Activated B cell treated with CpG ODN at 0.5 μM for 24 hours (primary cell): ENCODE data around the gene TRABD. TPM values are rescaled to one million over a fixed set of nuclear protein-coding genes. Genes with fewer than 3 reads are reported as not detected.

ENCODE experiments used
- ATAC-seq: fragments of 200-7000 bp; cut with Tn5 transposase; one replicate; pipeline ENCODE4 v1.10.0; 2021; ENCODE audit warnings: low read depth, mild to moderate bottlenecking, moderate library complexity
- CTCF ChIA-PET: fragments of 350-600 bp; sonication (Branson Sonifier 250); formaldehyde crosslinking; loops from one replicate; lab custom pipeline; 2021; ENCODE audit warnings: antibody characterized with exemption; lab: Charles Lee
- POLR2A ChIA-PET: fragments of 350-600 bp; sonication (Branson Sonifier 250); formaldehyde crosslinking; loops from one replicate; lab custom pipeline; 2021; ENCODE audit warnings: antibody characterized with exemption; lab: Charles Lee
- DNase-seq: peaks from one replicate; pipeline ENCODE4 v3.0.0; 2022
- H3K27ac Mint-ChIP-seq: one replicate; pipeline ENCODE4 v1.8.0; 2020; ENCODE audit warnings: mixed read lengths
- H3K27me3 Mint-ChIP-seq: one replicate; pipeline ENCODE4 v1.8.0; 2021; ENCODE audit warnings: mixed read lengths
- H3K36me3 Mint-ChIP-seq: one replicate; pipeline ENCODE4 v1.8.0; 2021; ENCODE audit warnings: low read depth, mixed read lengths
- H3K4me1 Mint-ChIP-seq: one replicate; pipeline ENCODE4 v1.8.0; 2021; ENCODE audit warnings: mixed read lengths
- H3K4me3 Mint-ChIP-seq: one replicate; pipeline ENCODE4 v1.8.0; 2020; ENCODE audit warnings: mild to moderate bottlenecking, mixed read lengths
- H3K9me3 Mint-ChIP-seq: one replicate; pipeline ENCODE4 v1.8.0; 2020; ENCODE audit warnings: mixed read lengths
- intact Hi-C: fragments of 100-400 bp; cut with micrococcal nuclease; formaldehyde crosslinking; loops from one replicate; pipeline ENCODE4 v1.15.1; 2024
- total RNA-seq: library from RNA; stranded (reverse); gene quantifications from 2 replicates; pipeline ENCODE4 v1.2.3, GENCODE V29; 2022
- TF ChIP-seq, protein P1 (sequence below): fragments of 200-600 bp; IDR thresholded peaks from one replicate; pipeline ENCODE4 v1.8.0; 2022; ENCODE audit warnings: antibody characterized with exemption, mild to moderate bottlenecking

TRABD gene
- total RNA-seq, 1 donor from 2014 or later, result 86.4 TPM

DNA sequence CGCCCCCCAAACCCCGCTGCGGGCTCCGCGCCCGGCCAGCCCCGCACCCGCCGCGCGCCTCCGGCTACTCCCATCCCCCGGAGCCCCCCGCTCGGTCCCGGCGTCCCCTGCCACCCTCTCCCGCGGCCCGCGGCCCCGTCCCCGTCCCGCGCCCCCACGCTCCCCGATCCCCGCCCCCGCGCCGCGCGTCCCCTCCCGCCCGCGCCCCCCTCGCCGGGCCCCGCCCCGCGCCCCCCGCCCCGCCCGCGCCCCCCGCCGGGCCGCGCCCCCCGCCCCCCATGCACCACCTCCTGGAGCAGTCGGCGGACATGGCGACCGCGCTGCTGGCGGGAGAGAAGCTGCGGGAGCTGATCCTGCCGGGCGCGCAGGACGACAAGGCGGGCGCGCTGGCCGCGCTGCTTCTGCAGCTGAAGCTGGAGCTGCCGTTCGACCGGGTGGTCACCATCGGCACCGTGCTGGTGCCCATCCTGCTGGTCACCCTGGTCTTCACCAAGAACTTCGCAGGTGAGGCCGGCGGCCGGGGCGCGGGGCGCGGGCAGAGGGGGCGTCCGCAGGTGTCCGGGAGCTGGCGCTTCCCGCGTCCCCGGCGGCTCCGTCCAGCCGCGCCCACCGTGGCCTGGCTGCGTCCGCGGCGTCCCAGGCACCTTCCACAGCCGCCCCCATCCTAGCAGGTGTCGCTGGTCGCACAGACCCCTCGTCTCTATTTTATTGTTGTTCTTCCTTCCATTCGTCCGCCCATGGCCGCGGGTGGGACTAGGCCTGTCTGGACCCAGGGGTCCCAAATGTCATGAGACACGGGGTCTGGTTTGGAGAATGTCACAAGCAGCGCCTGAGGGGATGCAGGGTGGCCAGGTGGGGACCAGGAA is 15.0 kb upstream of the TRABD start, which contains the start of gene PANX2:
TSS of gene PANX2 (plus strand) at position 279 of the 866 bp plus-strand sequence. CDS start at position 279, 0 bp downstream.
- Mint-ChIP-seq H3K27ac (no peak within 1 kb of the TSS), H3K27me3 (peaks cover 23% of the 10 kb centered on the region), H3K4me1 (peaks cover 27% of the 10 kb centered on the region), H3K9me3 (no peaks in the 10 kb centered on the region), H3K36me3 (no peaks in the 10 kb centered on the region), H3K4me3 (peak within 1 kb of the TSS; percentile 64)
- ATAC-seq (no peak), DNase-seq (no peak)
- ChIA-PET POLR2A (interaction anchor here (0.7 to 6.6 kb wide), 2 partner anchors 21 to 33 kb away, joined by 3 to 80 read pairs; no protein-coding TSS in a partner anchor), CTCF (interaction anchor here (1.1 kb wide), 1 partner anchor 20 kb away, joined by 3 read pairs; no protein-coding TSS in a partner anchor)
- TF ChIP-seq, protein P1, sequence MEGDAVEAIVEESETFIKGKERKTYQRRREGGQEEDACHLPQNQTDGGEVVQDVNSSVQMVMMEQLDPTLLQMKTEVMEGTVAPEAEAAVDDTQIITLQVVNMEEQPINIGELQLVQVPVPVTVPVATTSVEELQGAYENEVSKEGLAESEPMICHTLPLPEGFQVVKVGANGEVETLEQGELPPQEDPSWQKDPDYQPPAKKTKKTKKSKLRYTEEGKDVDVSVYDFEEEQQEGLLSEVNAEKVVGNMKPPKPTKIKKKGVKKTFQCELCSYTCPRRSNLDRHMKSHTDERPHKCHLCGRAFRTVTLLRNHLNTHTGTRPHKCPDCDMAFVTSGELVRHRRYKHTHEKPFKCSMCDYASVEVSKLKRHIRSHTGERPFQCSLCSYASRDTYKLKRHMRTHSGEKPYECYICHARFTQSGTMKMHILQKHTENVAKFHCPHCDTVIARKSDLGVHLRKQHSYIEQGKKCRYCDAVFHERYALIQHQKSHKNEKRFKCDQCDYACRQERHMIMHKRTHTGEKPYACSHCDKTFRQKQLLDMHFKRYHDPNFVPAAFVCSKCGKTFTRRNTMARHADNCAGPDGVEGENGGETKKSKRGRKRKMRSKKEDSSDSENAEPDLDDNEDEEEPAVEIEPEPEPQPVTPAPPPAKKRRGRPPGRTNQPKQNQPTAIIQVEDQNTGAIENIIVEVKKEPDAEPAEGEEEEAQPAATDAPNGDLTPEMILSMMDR, result no peak
- intact Hi-C loops, result no loop called here

DNA sequence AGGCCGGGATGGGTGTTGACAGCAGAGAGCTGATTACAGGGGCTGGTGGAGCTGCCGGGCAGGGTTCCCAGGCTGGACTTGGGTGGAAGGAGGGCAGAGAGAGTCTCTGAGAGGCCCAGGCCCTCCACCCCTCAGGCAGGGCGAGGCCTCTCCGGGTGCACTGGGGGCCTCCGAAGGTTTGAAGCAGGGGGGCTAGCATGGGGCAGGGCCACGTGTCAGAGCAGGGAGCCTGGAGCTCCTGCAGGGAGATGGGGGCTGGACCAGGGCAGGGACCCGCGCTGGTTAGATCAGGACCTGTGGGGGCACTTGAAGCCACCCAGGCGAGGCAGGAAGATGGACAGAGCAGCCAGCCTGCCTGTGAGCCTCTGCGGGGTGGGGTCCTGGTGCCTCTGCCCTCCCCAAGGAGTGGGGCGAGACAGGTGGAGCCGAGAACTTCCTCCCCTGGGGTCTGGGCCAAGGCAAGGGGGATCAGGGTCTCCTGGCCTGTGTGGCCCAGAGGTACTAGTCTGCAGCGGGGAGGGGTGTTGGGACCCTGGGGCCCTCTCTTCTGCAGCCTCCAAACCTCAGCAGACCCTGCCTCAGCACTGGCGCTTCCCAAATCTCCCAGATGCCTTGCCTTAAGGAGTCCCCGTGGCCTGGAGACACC is 14.3 kb upstream of the TRABD start:
- Mint-ChIP-seq H3K27me3 (peaks cover 23% of the 10 kb centered on the region), H3K9me3 (no peaks in the 10 kb centered on the region), H3K4me1 (peaks cover 33% of the 10 kb centered on the region), H3K27ac (no peak overlapping the region), H3K36me3 (no peaks in the 10 kb centered on the region), H3K4me3 (peak overlapping the region; percentile 64)
- DNase-seq (no peak), ATAC-seq (no peak)
- intact Hi-C loops, result no loop called here
- TF ChIP-seq, protein P1, result no peak
- CTCF ChIA-PET, result interaction anchor here (1.1 kb wide), 1 partner anchor 19 kb away, joined by 3 read pairs; no protein-coding TSS in a partner anchor
- POLR2A ChIA-PET, result interaction anchor here (0.7 to 6.6 kb wide), 2 partner anchors 20 to 32 kb away, joined by 3 to 80 read pairs; no protein-coding TSS in a partner anchor

- ChIA-PET CTCF (no interaction called here), POLR2A (interaction anchor here (0.7 to 6.6 kb wide), 4 partner anchors 16 to 88 kb away, joined by 3 to 80 read pairs (median 6); no protein-coding TSS in a partner anchor)
- Mint-ChIP-seq H3K36me3 (no peaks in the 10 kb centered on the region), H3K9me3 (no peaks in the 10 kb centered on the region), H3K27ac (no peak overlapping the region), H3K27me3 (peaks cover 24% of the 10 kb centered on the region), H3K4me1 (peaks cover 36% of the 10 kb centered on the region), H3K4me3 (no peak overlapping the region)
- no peak for ATAC-seq
- TF ChIP-seq, protein P1, result no peak
- no peak for DNase-seq
- intact Hi-C loops, result loop anchor here (2.0 kb wide), 1 partner anchor 29 kb away; the partner anchor contains the start of gene SELENOO
Measured at GRCh38 chr22:50171965-50172421, 13.7 kb upstream of the TRABD start.

DNA sequence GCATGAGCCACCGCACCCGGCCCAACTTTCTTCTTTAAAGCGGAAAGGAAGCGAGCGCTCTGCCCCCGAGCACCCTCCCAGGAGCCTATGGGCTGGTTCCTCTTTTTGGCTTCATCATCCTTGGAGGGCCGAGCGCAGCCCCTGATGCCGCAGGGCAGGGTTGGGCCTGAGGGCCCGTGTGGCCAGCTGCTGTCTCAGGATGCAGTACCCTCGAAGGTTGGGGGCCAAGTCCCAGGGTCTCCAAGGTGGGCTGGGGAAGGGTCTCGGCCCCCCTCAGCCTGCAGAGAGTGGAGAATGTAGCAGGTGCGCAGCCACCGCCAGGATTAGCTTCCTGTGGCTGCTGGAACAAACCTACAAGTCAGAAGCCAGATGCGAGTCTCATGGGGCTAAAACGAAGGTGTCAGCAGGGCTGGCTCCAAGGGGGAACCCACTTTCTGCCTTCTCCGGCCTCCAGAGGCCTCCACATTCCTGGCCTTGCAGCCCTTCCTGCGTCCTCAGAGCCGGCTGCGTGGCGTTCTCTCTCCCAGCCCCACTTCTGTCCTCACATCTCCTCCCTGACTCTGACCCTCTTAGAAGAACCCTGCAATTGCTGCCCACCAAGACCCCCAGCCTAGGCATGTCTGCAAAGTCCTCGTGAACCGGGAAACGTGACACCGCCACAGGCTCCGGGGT is 12.3 kb upstream of the TRABD start:
- peaks cover 38% of the 10 kb centered on the region for H3K4me1 Mint-ChIP-seq
- TF ChIP-seq, protein P1, result no peak
- H3K4me3 Mint-ChIP-seq, result no peak overlapping the region
- H3K27ac Mint-ChIP-seq, result peak overlapping the region; percentile 18
- no peak for DNase-seq
- H3K27me3 Mint-ChIP-seq, result peaks cover 18% of the 10 kb centered on the region
- intact Hi-C loops, result loop anchor here (1.0 to 2.0 kb wide), 3 partner anchors 12 to 27 kb away; partner anchors contain the start of genes SELENOO and TRABD
- ChIA-PET POLR2A (interaction anchor here (0.7 to 6.6 kb wide), 6 partner anchors 8 to 454 kb away, joined by 3 to 80 read pairs (median 3); no protein-coding TSS in a partner anchor), CTCF (no interaction called here)
- no peaks in the 10 kb centered on the region for H3K9me3 Mint-ChIP-seq
- peak; percentile 78 for ATAC-seq
- no peaks in the 10 kb centered on the region for H3K36me3 Mint-ChIP-seq
